Suprapubic skin (tissue), 3 donors: ENCODE data around the gene ST6GAL1.

Source experiments
- POLR2AphosphoS5 ChIP-seq, 3 donors: sonication (generic); formaldehyde crosslinking; IDR thresholded peaks; one replicate each; pipeline ENCODE4 v1.6.1; 2017; ENCODE audit warnings: antibody characterized with exemption in 3 of 3
- TF ChIP-seq, protein P1 (sequence below), 2 donors: fragments of 200-600 bp in 1 of 2; fragments of 450-650 bp in 1 of 2; sonication (generic) in 1 of 2; IDR thresholded peaks; one replicate each; pipeline ENCODE4 v1.5.1; 2016 to 2019; ENCODE audit warnings: antibody characterized with exemption in 2 of 2, mild to moderate bottlenecking in 1 of 2, moderate library complexity in 1 of 2

DNA sequence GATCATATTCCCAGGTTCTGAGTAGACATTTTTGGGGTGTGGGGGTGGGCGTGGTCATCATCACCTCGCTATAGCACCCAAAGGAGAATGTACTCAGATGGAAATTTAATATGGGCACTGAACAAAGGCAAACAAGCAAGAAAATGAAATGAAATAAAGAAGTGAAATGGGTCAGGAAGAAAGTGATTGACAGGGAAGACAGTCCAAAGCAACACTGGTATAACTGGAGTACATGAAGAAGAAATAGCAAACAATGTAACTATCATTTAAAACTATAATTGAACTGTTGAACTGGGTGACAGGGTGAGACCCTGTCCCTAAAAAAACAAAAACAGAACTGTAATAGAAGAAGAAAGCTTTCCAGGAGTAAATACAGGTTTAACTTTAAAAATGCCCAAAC, 184.2 kb downstream of the ST6GAL1 start:
- TF ChIP-seq POLR2AphosphoS5 (IDR thresholded peaks at IDR 0.05) = no peak
- TF ChIP-seq, protein P1, sequence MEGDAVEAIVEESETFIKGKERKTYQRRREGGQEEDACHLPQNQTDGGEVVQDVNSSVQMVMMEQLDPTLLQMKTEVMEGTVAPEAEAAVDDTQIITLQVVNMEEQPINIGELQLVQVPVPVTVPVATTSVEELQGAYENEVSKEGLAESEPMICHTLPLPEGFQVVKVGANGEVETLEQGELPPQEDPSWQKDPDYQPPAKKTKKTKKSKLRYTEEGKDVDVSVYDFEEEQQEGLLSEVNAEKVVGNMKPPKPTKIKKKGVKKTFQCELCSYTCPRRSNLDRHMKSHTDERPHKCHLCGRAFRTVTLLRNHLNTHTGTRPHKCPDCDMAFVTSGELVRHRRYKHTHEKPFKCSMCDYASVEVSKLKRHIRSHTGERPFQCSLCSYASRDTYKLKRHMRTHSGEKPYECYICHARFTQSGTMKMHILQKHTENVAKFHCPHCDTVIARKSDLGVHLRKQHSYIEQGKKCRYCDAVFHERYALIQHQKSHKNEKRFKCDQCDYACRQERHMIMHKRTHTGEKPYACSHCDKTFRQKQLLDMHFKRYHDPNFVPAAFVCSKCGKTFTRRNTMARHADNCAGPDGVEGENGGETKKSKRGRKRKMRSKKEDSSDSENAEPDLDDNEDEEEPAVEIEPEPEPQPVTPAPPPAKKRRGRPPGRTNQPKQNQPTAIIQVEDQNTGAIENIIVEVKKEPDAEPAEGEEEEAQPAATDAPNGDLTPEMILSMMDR (IDR thresholded peaks at IDR 0.05) = no peak
